A549 (cell line): Measurements from ENCODE around the gene ALKAL2. TPM values are rescaled to one million over a fixed set of nuclear protein-coding genes. Genes with fewer than 3 reads are reported as not detected.

Source experiments
- ATAC-seq, 2 experiments: fragments of 200-7000 bp in 1 of 2; fragments of >200 bp in 1 of 2; cut with Nextera tagmentation in 1 of 2; cut with Tn5 transposase in 1 of 2; 3 replicates each; pipeline versions ENCODE4 v1.8.0 to v1.9.1; 2018 to 2020; ENCODE audit warnings: mild to moderate bottlenecking in 1 of 2, moderate library complexity in 1 of 2
- CTCF ChIA-PET: fragments of 300-600 bp; sonication (Branson Sonifier 250); formaldehyde crosslinking; extraction: SDS; loops from one replicate; lab custom pipeline; 2021; ENCODE audit warnings: antibody characterized with exemption, inconsistent platforms; lab: Yijun Ruan, JAX
- POLR2A ChIA-PET: fragments of 350-600 bp; formaldehyde crosslinking; extraction: SDS; loops from one replicate; lab custom pipeline; 2021; ENCODE audit warnings: antibody characterized with exemption, inconsistent platforms; lab: Yijun Ruan, JAX
- DNase-seq, 2 experiments: peaks; one replicate each; pipeline versions ENCODE4 v3.0.0 to v3.0.0-alpha.2; 2011 to 2016; ENCODE audit warnings: low read depth in 1 of 2, low spot score in 1 of 2
- FAIRE-seq: peaks from 2 replicates; lab custom pipeline; 2011; peaks lifted over from hg19 to GRCh38; lab: Jason Lieb, UNC
- H3K27ac ChIP-seq, 2 experiments: fragments of >200 bp; sonication (Bioruptor Twin); formaldehyde crosslinking; 3 replicates each; pipeline ENCODE4 v1.5.1; 2016 to 2017
- H3K4me1 ChIP-seq: fragments of >200 bp; sonication (Bioruptor Twin); formaldehyde crosslinking; 3 replicates; pipeline ENCODE4 v1.6.1; 2016
- H3K4me2 ChIP-seq: fragments of >200 bp; sonication (Bioruptor Twin); formaldehyde crosslinking; 3 replicates; pipeline ENCODE4 v1.6.1; 2016
- H3K4me3 ChIP-seq: fragments of >200 bp; sonication (Bioruptor Twin); formaldehyde crosslinking; 3 replicates; pipeline ENCODE4 v1.5.1; 2016
- H3K9me3 ChIP-seq: fragments of >200 bp; sonication (Bioruptor Twin); formaldehyde crosslinking; 3 replicates; pipeline ENCODE4 v1.6.1; 2016
- ATOH8 ChIP-seq: fragments of 250-450 bp; sonication (Bioruptor Pico); IDR thresholded peaks from 2 replicates; pipeline ENCODE4 v1.5.0; 2020; ENCODE audit warnings: low read depth, mild to moderate bottlenecking, moderate library complexity
- CBX2 ChIP-seq: fragments of 200-600 bp; sonication (generic); IDR thresholded peaks from 2 replicates; pipeline ENCODE4 v1.6.1; 2016; ENCODE audit warnings: low read depth, mild to moderate bottlenecking, borderline replicate concordance
- CBX8 ChIP-seq: fragments of 200-600 bp; sonication (generic); IDR thresholded peaks from 2 replicates; pipeline ENCODE4 v1.6.1; 2016
- E2F6 ChIP-seq: IDR thresholded peaks from 2 replicates; pipeline ENCODE4 v1.6.1; 2012; ENCODE audit warnings: low read depth, borderline replicate concordance
- EHMT2 ChIP-seq: fragments of 200-600 bp; sonication (generic); IDR thresholded peaks from 2 replicates; pipeline ENCODE4 v1.6.1; 2016; ENCODE audit warnings: antibody characterized with exemption, low read depth, mild to moderate bottlenecking, moderate library complexity
- ELK1 ChIP-seq: fragments of 150-350 bp; IDR thresholded peaks from 2 replicates; pipeline ENCODE4 v1.6.1; 2014; ENCODE audit warnings: low read depth, mild to moderate bottlenecking, low read length
- EP300 ChIP-seq, 2 experiments: fragments of >200 bp; sonication (Bioruptor Twin); formaldehyde crosslinking; IDR thresholded peaks; 2 replicates in 1 of 2; 3 replicates in 1 of 2; pipeline ENCODE4 v1.6.1; 2016 to 2017
- ESRRA ChIP-seq: fragments of 150-350 bp; IDR thresholded peaks from 2 replicates; pipeline ENCODE4 v1.6.1; 2014; ENCODE audit warnings: mild to moderate bottlenecking, low read length, borderline replicate concordance
- FOSB ChIP-seq: fragments of 250-450 bp; sonication (Bioruptor Pico); IDR thresholded peaks from 2 replicates; pipeline ENCODE4 v1.5.0; 2020; ENCODE audit warnings: mild to moderate bottlenecking, moderate library complexity
- HDAC2 ChIP-seq: fragments of 200-600 bp; sonication (generic); IDR thresholded peaks from 2 replicates; pipeline ENCODE4 v1.6.1; 2016
- HES2 ChIP-seq: fragments of >200 bp; sonication (Bioruptor Twin); formaldehyde crosslinking; IDR thresholded peaks from 2 replicates; pipeline ENCODE4 v1.6.1; 2016
- HEYL ChIP-seq: fragments of 250-450 bp; sonication (Bioruptor Pico); IDR thresholded peaks from 2 replicates; pipeline ENCODE4 v1.8.0; 2021; ENCODE audit warnings: mild to moderate bottlenecking, moderate library complexity
- HMGXB4 ChIP-seq: fragments of 250-450 bp; sonication (Bioruptor Pico); IDR thresholded peaks from 2 replicates; pipeline ENCODE4 v1.5.0; 2021; ENCODE audit warnings: mild to moderate bottlenecking, moderate library complexity, borderline replicate concordance
- HOXB5 ChIP-seq: fragments of 250-450 bp; sonication (Bioruptor Pico); IDR thresholded peaks from 2 replicates; pipeline ENCODE4 v1.5.0; 2020; ENCODE audit warnings: mild to moderate bottlenecking, moderate library complexity
- JUN ChIP-seq, 2 experiments: fragments of >200 bp; sonication (Bioruptor Twin); formaldehyde crosslinking; IDR thresholded peaks; 2 replicates in 1 of 2; 3 replicates in 1 of 2; pipeline ENCODE4 v1.6.1; 2016 to 2017
- KDM1A ChIP-seq: fragments of 200-600 bp; sonication (generic); IDR thresholded peaks from 2 replicates; pipeline ENCODE4 v1.6.1; 2016; ENCODE audit warnings: low read depth, mild to moderate bottlenecking
- KDM5A ChIP-seq: fragments of 200-600 bp; sonication (generic); IDR thresholded peaks from 2 replicates; pipeline ENCODE4 v1.6.1; 2016; ENCODE audit warnings: antibody characterized with exemption, mild to moderate bottlenecking
- MAFK ChIP-seq: fragments of 450-650 bp; IDR thresholded peaks from 2 replicates; pipeline ENCODE4 v1.6.1; 2014; ENCODE audit not compliant: partially characterized antibody
- MAX ChIP-seq: IDR thresholded peaks from 2 replicates; pipeline ENCODE4 v1.6.1; 2012
- MAZ ChIP-seq: fragments of 150-350 bp; IDR thresholded peaks from 2 replicates; pipeline ENCODE4 v1.6.1; 2014; ENCODE audit warnings: antibody characterized with exemption, low read depth, low read length, borderline replicate concordance
- NFE2L2 ChIP-seq: fragments of 150-350 bp; conservative IDR thresholded peaks from 2 replicates; pipeline ENCODE4 v1.6.1; 2014; ENCODE audit warnings: low read length
- NR3C1 ChIP-seq: fragments of >200 bp; sonication (Bioruptor Twin); formaldehyde crosslinking; IDR thresholded peaks from 3 replicates; pipeline ENCODE4 v1.6.1; 2017
- POLR2A ChIP-seq: IDR thresholded peaks from 2 replicates; pipeline ENCODE4 v1.6.1; 2012; ENCODE audit warnings: mild to moderate bottlenecking, low read length
- POLR2AphosphoS2 ChIP-seq: conservative IDR thresholded peaks from 2 replicates; pipeline ENCODE4 v1.6.1; 2012; ENCODE audit warnings: low read length, improper control_type of control experiment, inconsistent platforms
- RCOR1 ChIP-seq: fragments of 150-350 bp; IDR thresholded peaks from 2 replicates; pipeline ENCODE4 v1.6.1; 2014; ENCODE audit warnings: antibody characterized with exemption, low read length, low read depth
- REST ChIP-seq: fragments of 200-600 bp; sonication (generic); IDR thresholded peaks from 2 replicates; pipeline ENCODE4 v1.6.1; 2016; ENCODE audit warnings: antibody characterized with exemption, mild to moderate bottlenecking, moderate library complexity
- SREBF2 ChIP-seq: fragments of 450-650 bp; IDR thresholded peaks from 2 replicates; pipeline ENCODE4 v1.6.1; 2014; ENCODE audit warnings: mild to moderate bottlenecking, moderate library complexity
- TP53 ChIP-seq: fragments of 250-450 bp; sonication (Bioruptor Pico); IDR thresholded peaks from 2 replicates; pipeline ENCODE4 v1.5.0; 2021; ENCODE audit warnings: mild to moderate bottlenecking, moderate library complexity
- ZC3H11A ChIP-seq: fragments of 450-650 bp; IDR thresholded peaks from 2 replicates; pipeline ENCODE4 v1.6.1; 2014; ENCODE audit warnings: antibody characterized with exemption, mild to moderate bottlenecking
- ZNF302 ChIP-seq: fragments of 250-450 bp; sonication (Bioruptor Pico); IDR thresholded peaks from 2 replicates; pipeline ENCODE4 v1.9.0; 2021; ENCODE audit warnings: inconsistent platforms, mild to moderate bottlenecking, moderate library complexity
- WGBS: methylation state at CpG from one replicate; pipeline ENCODE4 v1.1.6; 2017; ENCODE audit errors: missing lambda C conversion rate; 5-methylcytosine and 5-hydroxymethylcytosine counted together
- polyA plus RNA-seq, 4 experiments: library from polyadenylated mRNA; depleted of rRNA in 3 of 4; stranded (reverse); fragments of >200 nt; fragmentation: RNase III in 1 of 4; extraction: RNeasy Plus Mini Kit Qiagen cat#74134 plus additional on column Dnase treatment in 1 of 4; gene quantifications; 2 replicates in 3 of 4; 3 replicates in 1 of 4; pipeline ENCODE4 v1.2.3, GENCODE V29; 2011 to 2017

ALKAL2 gene
- polyA plus RNA-seq, 2 of the 4 experiments (the other 2 are of a cell fraction), result not detected

GRCh38 chr2:244547-244946, 43.3 kb downstream of the ALKAL2 start:
- TF ChIP-seq NFE2L2 (no peak), KDM5A (no peak), SREBF2 (no peak), ELK1 (no peak), ESRRA (no peak), HEYL (CRISPR knock-in tag) (no peak), MAFK (no peak), NR3C1 (no peak), HMGXB4 (CRISPR knock-in tag) (no peak), MAZ (no peak), CBX8 (no peak), KDM1A (no peak), ZC3H11A (no peak), HDAC2 (no peak), MAX (no peak), EHMT2 (no peak), RCOR1 (no peak), CBX2 (no peak), JUN (IDR thresholded peaks at IDR 0.05) (no peak), POLR2A (no peak)
- WGBS, result 83% methylated on average over 7 of the region's 7 CpGs
- CTCF ChIA-PET, result interaction anchor here (0.6 to 1.0 kb wide), 2 partner anchors 8 to 1188 kb away, joined by 3 to 4 read pairs; no protein-coding TSS in a partner anchor

GRCh38 chr2:238869-239268, 49.0 kb downstream of the ALKAL2 start:
- Histone ChIP-seq H3K4me1 (no peaks in the 10 kb centered on the region), H3K4me3 (no peak overlapping the region), H3K9me3 (0 out of 3 replicates have a peak, but pooled peaks cover 2% of the 10 kb centered on the region), H3K4me2 (no peak overlapping the region), H3K27ac (no peak overlapping the region)
- no peak for ATAC-seq
- 38% methylated on average over 5 of the region's 5 CpGs for WGBS
- CTCF ChIA-PET, result no interaction called here
- POLR2A ChIA-PET, result no interaction called here
- DNase-seq, result no peak
- no peak for FAIRE-seq
- TF ChIP-seq NR3C1 (no peak), ATOH8 (CRISPR knock-in tag) (no peak), HEYL (CRISPR knock-in tag) (no peak), ESRRA (no peak), HOXB5 (CRISPR knock-in tag) (no peak), HES2 (no peak), E2F6 (no peak), REST (no peak), FOSB (CRISPR knock-in tag) (no peak), EP300 (IDR thresholded peaks at IDR 0.05) (no peak), POLR2AphosphoS2 (no peak), ZNF302 (CRISPR knock-in tag) (no peak), TP53 (no peak)

More at GRCh38 chr2:244547-244946, 43.3 kb downstream of the ALKAL2 start:
- FAIRE-seq, result no peak
- POLR2A ChIA-PET, result no interaction called here
- Histone ChIP-seq H3K4me1 (no peaks in the 10 kb centered on the region), H3K27ac (no peak overlapping the region), H3K4me2 (no peak overlapping the region), H3K9me3 (0 out of 3 replicates have a peak, but pooled peaks cover 2% of the 10 kb centered on the region), H3K4me3 (no peak overlapping the region)
- DNase-seq, result no peak
- ATAC-seq, result no peak
